DOHH2 (cell line): ENCODE measurements around the gene KRTAP10-10.

Experiments
- H3F3A ChIP-seq: fragments of 200-600 bp; sonication (generic), shearing (Covaris generic); 2 replicates; pipeline ENCODE4 v1.6.0; 2016; ENCODE audit warnings: antibody characterized with exemption, mild to moderate bottlenecking; ENCODE audit not compliant: control insufficient read depth, insufficient read depth
- H3K27ac ChIP-seq: fragments of 200-600 bp; sonication (generic); 2 replicates; pipeline ENCODE4 v1.5.1; 2014; ENCODE audit warnings: low read depth, mild to moderate bottlenecking, low read length, moderate library complexity
- H3K27me3 ChIP-seq: fragments of 200-600 bp; sonication (generic); 2 replicates; pipeline ENCODE4 v1.6.1; 2014; ENCODE audit warnings: mild to moderate bottlenecking, low read length, mixed read lengths; ENCODE audit not compliant: control insufficient read depth
- H3K36me3 ChIP-seq: fragments of 200-600 bp; sonication (generic); 2 replicates; pipeline ENCODE4 v1.6.1; 2014; ENCODE audit warnings: mild to moderate bottlenecking, low read length, moderate library complexity, mixed read lengths; ENCODE audit not compliant: control insufficient read depth
- H3K4me1 ChIP-seq: fragments of 200-600 bp; sonication (generic); 2 replicates; pipeline ENCODE4 v1.6.1; 2014; ENCODE audit warnings: mild to moderate bottlenecking, low read length, mixed read lengths; ENCODE audit not compliant: control insufficient read depth
- H3K4me2 ChIP-seq: fragments of 200-600 bp; sonication (generic); 2 replicates; pipeline ENCODE4 v1.6.0; 2014; ENCODE audit warnings: mild to moderate bottlenecking, low read length, moderate library complexity
- H3K4me3 ChIP-seq: fragments of 200-600 bp; sonication (generic); 2 replicates; pipeline ENCODE4 v1.5.1; 2014; ENCODE audit warnings: mild to moderate bottlenecking, low read length, mixed read lengths
- H3K79me2 ChIP-seq: fragments of 200-600 bp; sonication (generic); 2 replicates; pipeline ENCODE4 v1.6.1; 2014; ENCODE audit warnings: mild to moderate bottlenecking, low read length, mixed read lengths; ENCODE audit not compliant: control insufficient read depth
- H3K9me2 ChIP-seq: fragments of 200-600 bp; sonication (generic); replicated peaks from 2 replicates; pipeline ENCODE4 v1.6.1; 2014; ENCODE audit warnings: mild to moderate bottlenecking, low read length, mixed read lengths; ENCODE audit not compliant: control insufficient read depth
- H3K9me3 ChIP-seq: fragments of 200-600 bp; sonication (generic); 2 replicates; pipeline ENCODE4 v1.6.1; 2014; ENCODE audit warnings: antibody characterized with exemption, low read length, mixed read lengths; ENCODE audit not compliant: control insufficient read depth, insufficient read depth
- H4K20me1 ChIP-seq: fragments of 200-600 bp; sonication (generic); 2 replicates; pipeline ENCODE4 v1.6.0; 2014; ENCODE audit warnings: low read depth, mild to moderate bottlenecking, antibody characterized with exemption, low read length, moderate library complexity; ENCODE audit not compliant: control insufficient read depth, insufficient read depth
- EZH2phosphoT487 ChIP-seq: fragments of 200-600 bp; sonication (generic); IDR thresholded peaks from 2 replicates; pipeline ENCODE4 v1.6.1; 2017; ENCODE audit warnings: borderline replicate concordance, mild to moderate bottlenecking, antibody characterized with exemption, low read length, moderate library complexity, mixed read lengths
- TF ChIP-seq, protein P1 (sequence below): fragments of 200-600 bp; sonication (generic); IDR thresholded peaks from one replicate; pipeline ENCODE4 v1.5.1; 2014; ENCODE audit warnings: antibody characterized with exemption, mild to moderate bottlenecking, low read depth, low read length; ENCODE audit not compliant: poor library complexity, severe bottlenecking

KRTAP10-10 gene

GRCh38 chr21:44653656-44654575 is 16.8 kb downstream of the KRTAP10-10 start:
- Histone ChIP-seq H3K36me3 (no peaks in the 10 kb centered on the region), H4K20me1 (no peaks in the 10 kb centered on the region), H3F3A (no peaks in the 10 kb centered on the region), H3K27ac (no peak overlapping the region), H3K27me3 (no peaks in the 10 kb centered on the region), H3K9me2 (no peaks in the 10 kb centered on the region), H3K4me2 (no peak overlapping the region), H3K9me3 (no peaks in the 10 kb centered on the region), H3K79me2 (no peaks in the 10 kb centered on the region), H3K4me1 (no peaks in the 10 kb centered on the region), H3K4me3 (no peak overlapping the region)
- TF ChIP-seq EZH2phosphoT487: no peak
- TF ChIP-seq, protein P1, sequence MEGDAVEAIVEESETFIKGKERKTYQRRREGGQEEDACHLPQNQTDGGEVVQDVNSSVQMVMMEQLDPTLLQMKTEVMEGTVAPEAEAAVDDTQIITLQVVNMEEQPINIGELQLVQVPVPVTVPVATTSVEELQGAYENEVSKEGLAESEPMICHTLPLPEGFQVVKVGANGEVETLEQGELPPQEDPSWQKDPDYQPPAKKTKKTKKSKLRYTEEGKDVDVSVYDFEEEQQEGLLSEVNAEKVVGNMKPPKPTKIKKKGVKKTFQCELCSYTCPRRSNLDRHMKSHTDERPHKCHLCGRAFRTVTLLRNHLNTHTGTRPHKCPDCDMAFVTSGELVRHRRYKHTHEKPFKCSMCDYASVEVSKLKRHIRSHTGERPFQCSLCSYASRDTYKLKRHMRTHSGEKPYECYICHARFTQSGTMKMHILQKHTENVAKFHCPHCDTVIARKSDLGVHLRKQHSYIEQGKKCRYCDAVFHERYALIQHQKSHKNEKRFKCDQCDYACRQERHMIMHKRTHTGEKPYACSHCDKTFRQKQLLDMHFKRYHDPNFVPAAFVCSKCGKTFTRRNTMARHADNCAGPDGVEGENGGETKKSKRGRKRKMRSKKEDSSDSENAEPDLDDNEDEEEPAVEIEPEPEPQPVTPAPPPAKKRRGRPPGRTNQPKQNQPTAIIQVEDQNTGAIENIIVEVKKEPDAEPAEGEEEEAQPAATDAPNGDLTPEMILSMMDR: no peak

DNA sequence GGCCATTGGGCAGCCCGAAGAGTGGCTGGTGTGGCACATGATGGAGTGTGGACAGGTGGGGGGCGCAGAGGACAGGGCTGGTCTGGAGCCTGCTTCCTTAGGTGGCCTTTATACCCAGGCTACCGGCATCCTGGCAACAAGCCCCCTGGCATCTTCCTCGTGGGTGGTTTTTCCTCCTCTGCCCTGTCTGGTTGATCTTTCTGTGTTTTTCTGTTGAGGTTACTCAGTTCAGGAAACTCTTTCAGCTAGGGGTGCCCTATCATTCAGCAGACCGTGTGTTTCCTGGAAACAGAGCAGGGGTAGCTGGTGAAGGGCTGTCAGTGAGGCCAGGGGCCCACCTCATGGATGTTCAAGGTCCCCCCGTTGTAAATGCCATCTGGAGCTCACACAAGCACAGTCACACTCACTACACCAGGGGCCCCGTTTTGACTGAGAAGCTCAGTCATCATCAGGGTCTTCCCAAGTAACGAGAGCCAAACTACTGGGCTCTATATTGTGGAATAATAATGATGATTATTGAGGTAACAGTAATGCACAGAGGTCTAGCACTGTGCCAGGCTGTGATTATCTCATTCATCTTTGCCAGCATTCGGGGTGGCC is 17.5 kb downstream of the KRTAP10-10 start, which contains the start of gene KRTAP12-4:
KRTAP12-4 (minus strand) TSS at position 84 of the 600 bp plus-strand sequence; CDS start at position 39, 45 bp downstream.
- H3K4me3 ChIP-seq: no peak within 1 kb of the TSS
- H3K27ac ChIP-seq: no peak within 1 kb of the TSS
- no peaks in the 10 kb centered on the region for H3K36me3 ChIP-seq
- H3K4me1 ChIP-seq: no peaks in the 10 kb centered on the region
- no peak within 1 kb of the TSS for H3K4me2 ChIP-seq
- no peaks in the 10 kb centered on the region for H3K9me2 ChIP-seq
- H3K27me3 ChIP-seq: no peaks in the 10 kb centered on the region
- no peaks in the 10 kb centered on the region for H3K79me2 ChIP-seq
- no peaks in the 10 kb centered on the region for H4K20me1 ChIP-seq
- H3F3A ChIP-seq: no peaks in the 10 kb centered on the region
- TF ChIP-seq, protein P1: no peak
- TF ChIP-seq EZH2phosphoT487: no peak
- no peaks in the 10 kb centered on the region for H3K9me3 ChIP-seq

GRCh38 chr21:44656868-44657267 is 19.7 kb downstream of the KRTAP10-10 start:
- Histone ChIP-seq H3K9me3 (no peaks in the 10 kb centered on the region), H3K4me3 (no peak overlapping the region), H3F3A (no peaks in the 10 kb centered on the region), H3K9me2 (no peaks in the 10 kb centered on the region), H3K36me3 (no peaks in the 10 kb centered on the region), H3K4me1 (no peaks in the 10 kb centered on the region), H3K4me2 (no peak overlapping the region), H3K79me2 (no peaks in the 10 kb centered on the region), H3K27ac (no peak overlapping the region), H4K20me1 (no peaks in the 10 kb centered on the region), H3K27me3 (no peaks in the 10 kb centered on the region)
- TF ChIP-seq EZH2phosphoT487: no peak
- TF ChIP-seq, protein P1: no peak
